NCI-H82 treated with DMSO at 0.1 percent for 48 hours (cell line): ENCODE data around the gene RFX3.
A peak's percentile ranks its signal among the peaks of the same experiment; 100 is the strongest.

Source experiments
- DNase-seq: peaks from one replicate; lab custom pipeline; 2025; ENCODE audit not compliant: unreplicated experiment; lab: John Stamatoyannopoulos, UW

The RFX3 gene

GRCh38 chr9:3288686-3289085, 237.1 kb downstream of the RFX3 start:
- DNase-seq: no peak

GRCh38 chr9:3285365-3286161, 240.2 kb downstream of the RFX3 start:
- DNase-seq: no peak

- no peak for DNase-seq
Observed at GRCh38 chr9:3282365-3282764, 243.4 kb downstream of the RFX3 start.

- no peak for DNase-seq
Observed at GRCh38 chr9:3281399-3281798, 244.4 kb downstream of the RFX3 start.

GRCh38 chr9:3277200-3277599, 248.6 kb downstream of the RFX3 start:
- no peak for DNase-seq

- no peak for DNase-seq
Observed at GRCh38 chr9:3271581-3271980, 254.2 kb downstream of the RFX3 start.

GRCh38 chr9:3271157-3271556, 254.6 kb downstream of the RFX3 start:
- no peak for DNase-seq

GRCh38 chr9:3268223-3268622, 257.6 kb downstream of the RFX3 start:
- DNase-seq: no peak

GRCh38 chr9:3263698-3264097, 262.1 kb downstream of the RFX3 start:
- no peak for DNase-seq

GRCh38 chr9:3262826-3263529, 262.8 kb downstream of the RFX3 start:
- no peak for DNase-seq

- DNase-seq: no peak
Observed at GRCh38 chr9:3261484-3261883, 264.3 kb downstream of the RFX3 start.

- no peak for DNase-seq
Observed at GRCh38 chr9:3256571-3257330, 269.1 kb downstream of the RFX3 start.

- DNase-seq: no peak
Observed at GRCh38 chr9:3251309-3251708, 274.5 kb downstream of the RFX3 start.

- DNase-seq: no peak
Observed at GRCh38 chr9:3250741-3251140, 275.1 kb downstream of the RFX3 start.

GRCh38 chr9:3247211-3247610, 278.6 kb downstream of the RFX3 start:
- no peak for DNase-seq

GRCh38 chr9:3246241-3246640, 279.6 kb downstream of the RFX3 start:
- peak; percentile 88 for DNase-seq

GRCh38 chr9:3244963-3245653, 280.7 kb downstream of the RFX3 start:
- no peak for DNase-seq

GRCh38 chr9:3243683-3244082, 282.1 kb downstream of the RFX3 start:
- DNase-seq: no peak

- DNase-seq: no peak
Observed at GRCh38 chr9:3241290-3241689, 284.5 kb downstream of the RFX3 start.

GRCh38 chr9:3240656-3241268, 285.0 kb downstream of the RFX3 start:
- no peak for DNase-seq

- DNase-seq: no peak
Observed at GRCh38 chr9:3239240-3239639, 286.6 kb downstream of the RFX3 start.
